GM19438 (cell line): ENCODE data around the gene ZNF563.
A peak's percentile ranks its signal among the peaks of the same experiment; 100 is the strongest.
"Not testable (repeated sequence)": the region's sequence is repeated elsewhere in the genome, so short reads cannot be mapped to it uniquely, and the experiment has no call there.

Experiments
- ATAC-seq: cut with Tn5 transposase; IDR thresholded peaks from one replicate; pipeline ENCODE4 v1.9.1; 2021; ENCODE audit warnings: low read depth; ENCODE audit not compliant: unreplicated experiment

Gene ZNF563

DNA sequence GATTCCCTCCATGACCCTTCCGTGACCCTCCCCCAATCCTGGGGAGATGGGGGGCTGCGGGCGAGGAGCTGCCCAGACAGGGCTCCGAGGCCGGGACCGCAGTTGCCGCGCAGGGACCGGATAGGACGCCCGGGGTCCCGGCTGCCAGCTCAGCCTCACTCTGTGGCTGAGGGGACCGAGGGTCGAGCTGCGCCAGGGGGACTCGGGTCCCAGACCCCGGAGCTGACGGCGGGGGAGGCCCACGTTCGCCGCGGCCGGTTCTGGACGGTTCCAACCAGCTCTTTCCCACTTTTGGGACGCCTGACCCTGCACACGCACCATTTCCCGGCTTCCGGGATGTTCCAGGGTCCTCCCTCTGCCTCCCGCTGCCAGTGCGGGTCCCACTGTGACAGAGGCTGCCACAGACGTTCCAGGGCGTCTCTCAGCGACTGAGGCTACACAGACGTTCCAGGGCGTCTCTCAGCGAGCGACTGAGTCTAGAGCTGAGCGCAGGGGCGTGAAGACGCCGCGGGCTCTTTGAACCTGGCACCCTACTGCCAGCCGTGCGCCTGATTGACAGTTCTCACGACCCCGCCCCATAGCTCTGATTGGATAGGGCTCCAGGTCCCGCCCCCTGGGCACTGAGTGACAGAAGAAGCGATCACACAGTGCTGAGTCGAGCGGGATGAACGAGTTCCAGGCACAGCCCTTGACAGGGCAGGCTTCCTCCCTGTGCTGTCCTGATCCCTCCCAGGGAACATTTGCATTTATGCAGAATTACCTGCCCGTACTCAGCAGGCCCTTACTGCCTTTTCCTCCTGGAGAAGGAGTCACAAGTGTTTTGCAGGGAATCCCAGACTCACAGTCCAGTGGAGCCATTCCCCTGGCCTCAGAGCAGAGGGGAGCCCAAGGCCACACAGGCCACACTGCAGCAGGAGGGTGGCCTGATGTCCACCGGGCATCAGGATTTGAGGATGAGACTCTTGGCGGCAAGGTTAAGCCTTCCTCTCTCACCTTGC, at the start of gene ZNF563:
Gene ZNF563, minus strand, starts transcription at position 472 of the 998 bp plus-strand sequence. Its CDS starts 151 bp downstream, at position 321.
- peak; percentile 90 for ATAC-seq

DNA sequence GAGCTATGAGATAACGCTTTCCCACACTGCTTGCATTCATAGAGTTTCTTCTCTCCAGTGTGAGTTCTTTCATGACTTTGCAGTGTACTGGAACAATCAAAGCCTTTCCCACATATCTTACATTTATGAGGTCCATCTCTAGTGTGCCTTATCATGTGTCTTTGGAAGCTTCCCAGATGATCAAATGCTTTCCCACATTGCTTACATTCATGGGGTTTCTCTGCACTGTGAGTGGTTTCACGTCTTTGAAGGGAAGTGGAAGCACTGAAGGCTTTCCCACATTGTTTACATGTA, 47.0 kb upstream of the ZNF563 start:
- no peak for ATAC-seq

DNA sequence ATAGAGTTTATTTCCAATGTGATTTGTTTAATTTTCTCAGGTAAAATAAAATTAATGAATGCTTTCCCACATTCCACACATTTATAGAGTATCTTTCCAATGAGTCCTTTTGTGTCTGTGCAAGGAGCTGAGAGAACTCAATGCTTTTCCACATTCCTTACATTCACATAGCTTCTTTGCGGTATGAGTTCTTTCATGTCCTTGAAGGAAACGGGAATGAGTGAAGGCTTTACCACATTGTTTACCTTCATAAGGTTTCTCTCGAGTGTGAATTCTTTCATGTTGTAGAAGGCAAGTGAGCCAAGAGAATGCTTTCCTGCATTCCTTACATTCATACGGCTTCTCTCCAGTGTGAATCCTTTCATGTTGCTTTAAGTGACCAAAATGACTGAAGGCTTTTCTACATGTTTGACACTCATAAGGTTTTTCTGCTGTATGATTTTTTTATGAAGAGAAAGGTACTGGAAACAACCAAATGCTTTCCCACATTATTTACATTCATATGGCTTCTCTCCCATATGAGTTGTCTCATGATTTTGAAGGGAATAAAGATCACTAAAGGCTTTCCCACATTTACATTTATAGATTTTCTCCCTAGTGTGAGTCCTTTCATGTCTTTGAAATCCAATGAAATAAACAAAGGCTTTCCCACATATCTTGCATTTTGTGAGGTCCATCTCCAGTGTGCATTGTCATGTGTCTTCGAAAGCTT, 46.5 kb upstream of the ZNF563 start:
- no peak for ATAC-seq

DNA sequence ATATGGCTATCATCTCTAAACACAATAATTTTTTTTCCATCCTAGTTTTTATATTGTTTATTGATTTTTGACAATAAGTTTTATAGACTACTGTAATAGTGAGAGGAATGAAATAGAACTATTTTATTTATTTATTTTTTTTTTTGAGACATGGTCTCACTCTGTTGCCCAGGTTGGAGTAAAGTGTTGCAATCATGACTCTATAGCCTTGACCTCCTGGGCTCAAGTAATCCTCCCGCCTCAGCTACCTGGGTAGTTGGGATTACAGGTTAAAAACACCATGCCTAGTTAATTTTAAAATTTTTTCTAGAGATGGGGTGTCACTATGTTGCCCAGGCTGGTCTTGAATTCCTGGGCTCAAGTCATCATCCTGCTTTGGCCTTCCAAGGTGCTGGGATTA, 40.6 kb upstream of the ZNF563 start:
- ATAC-seq: no peak

DNA sequence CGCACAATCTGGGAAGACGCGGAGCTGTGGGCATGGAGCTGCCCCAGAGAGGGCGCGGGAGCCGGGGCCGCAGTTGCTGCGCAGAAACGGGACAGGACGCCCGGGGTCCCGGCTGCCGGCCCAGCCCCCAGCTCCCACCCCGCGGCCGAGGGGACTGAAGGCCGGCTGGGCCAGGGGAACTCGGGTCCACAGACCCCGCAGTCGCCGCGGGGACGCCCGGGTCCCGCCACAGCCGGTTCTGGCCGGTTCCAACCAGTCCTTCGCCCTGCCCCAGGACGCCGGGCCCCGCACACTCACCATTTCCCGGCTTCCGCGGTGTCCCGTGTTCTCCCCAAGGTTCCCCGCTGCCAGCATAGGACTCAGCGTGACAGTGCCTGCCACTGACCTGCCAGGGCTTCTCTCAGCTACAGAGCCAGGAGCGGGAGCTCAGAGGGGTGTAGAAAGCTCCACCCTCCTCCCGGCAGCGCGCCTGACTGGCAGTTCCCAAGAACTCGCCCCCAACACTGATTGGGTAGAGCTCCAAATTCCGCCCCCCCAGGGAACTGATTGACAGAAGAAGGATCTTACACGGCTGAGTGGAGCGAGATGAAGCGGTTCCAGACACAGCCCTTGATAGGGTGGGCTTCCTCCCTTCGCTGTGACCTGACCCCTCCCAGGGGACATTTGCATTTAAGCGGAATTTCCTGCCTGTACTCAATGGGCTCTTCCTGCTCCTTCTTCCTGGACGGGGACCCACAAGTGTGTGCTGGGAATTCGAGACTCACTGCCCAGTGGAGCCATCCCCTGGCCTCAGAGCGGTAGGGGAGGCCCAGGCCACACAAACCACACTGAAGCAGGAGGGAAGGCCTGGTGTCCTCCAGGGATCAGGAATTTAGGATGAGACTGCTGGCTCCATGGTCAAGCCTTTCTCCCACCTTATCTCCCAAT, 32.1 kb upstream of the ZNF563 start, which contains the start of gene ZNF442:
Gene ZNF442, minus strand, starts transcription at position 448 of the 927 bp plus-strand sequence. CDS start 2,052 bp downstream, outside the sequence.
- ATAC-seq: peak; percentile 91

DNA sequence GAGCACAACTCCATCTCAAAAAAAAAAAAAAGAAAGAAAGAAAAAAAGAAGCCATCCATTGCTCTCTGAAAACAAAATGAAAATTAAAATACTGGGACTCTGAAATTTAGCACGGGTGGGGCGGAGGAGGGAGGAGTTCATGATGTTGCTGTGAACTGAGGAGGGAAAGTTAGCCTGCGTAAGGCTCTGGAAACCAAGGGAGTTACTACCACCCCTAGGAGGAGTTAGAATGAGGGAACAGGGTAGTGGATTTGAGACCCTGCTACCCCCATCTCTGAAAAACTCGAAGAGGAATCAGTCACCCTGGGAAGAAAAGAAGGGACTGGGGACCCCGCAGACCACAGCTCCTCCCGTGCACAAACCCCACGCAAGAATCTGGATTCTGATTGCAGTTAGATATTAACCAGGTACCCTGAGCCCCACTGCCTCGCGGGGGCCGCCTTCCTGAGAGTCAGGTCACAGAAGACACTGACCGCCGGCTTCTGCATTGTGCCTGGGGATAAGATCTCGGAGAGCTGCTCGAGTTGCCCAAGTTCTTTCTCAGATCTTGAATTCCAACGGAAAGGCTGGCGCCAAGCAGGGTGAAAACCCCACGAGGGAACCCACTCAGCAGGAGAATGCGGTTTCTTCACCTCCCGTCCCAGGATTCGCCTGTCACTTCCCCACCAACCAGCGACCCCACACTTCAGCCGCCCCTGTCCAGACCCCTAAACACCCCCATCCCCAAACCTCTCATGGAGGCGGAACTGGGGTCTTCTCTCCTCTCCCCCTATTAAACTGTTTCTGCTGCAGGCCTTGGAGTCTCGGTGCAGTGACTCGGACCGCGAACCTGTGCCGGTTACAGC, 31.2 kb upstream of the ZNF563 start:
- no peak for ATAC-seq

DNA sequence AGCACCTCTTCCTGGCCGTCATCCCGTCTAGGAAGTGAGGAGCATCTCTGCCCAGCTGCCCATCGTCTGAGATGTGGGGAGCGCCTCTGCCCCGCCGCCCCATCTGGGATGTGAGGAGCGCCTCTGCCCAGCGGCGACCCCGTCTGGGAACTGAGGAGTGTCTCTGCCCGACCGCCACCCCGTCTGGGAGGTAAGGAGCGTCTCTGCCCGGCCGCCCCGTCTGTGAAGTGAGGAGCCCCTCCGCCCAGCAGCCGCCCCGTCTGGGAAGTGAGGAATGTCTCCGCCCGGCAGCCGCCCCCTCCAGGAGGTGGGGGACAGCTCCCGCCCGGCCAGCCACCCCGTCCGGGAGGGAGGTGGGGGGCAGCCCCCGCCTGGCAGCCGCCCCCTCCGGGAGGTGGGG, 28.8 kb upstream of the ZNF563 start:
- ATAC-seq: not testable (repeated sequence)

DNA sequence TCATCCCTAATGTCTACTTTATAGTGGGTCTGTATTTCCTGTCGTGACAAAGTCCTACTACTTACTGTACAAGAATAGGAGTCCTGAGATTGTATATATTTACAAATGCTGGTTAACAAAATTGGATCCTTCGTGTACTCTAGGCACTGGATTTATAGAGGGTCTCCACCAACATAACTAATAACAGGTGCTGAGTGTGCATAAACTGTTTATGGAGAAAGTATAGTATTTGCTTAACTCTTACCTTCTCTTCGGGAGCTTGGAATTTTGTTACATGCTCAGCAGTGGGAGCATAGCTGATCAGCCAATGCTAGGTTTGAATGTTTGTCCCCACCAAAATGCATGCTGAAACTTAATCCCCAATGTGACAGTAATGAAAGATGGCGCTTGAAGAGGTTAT, 19.9 kb upstream of the ZNF563 start:
- no peak for ATAC-seq

DNA sequence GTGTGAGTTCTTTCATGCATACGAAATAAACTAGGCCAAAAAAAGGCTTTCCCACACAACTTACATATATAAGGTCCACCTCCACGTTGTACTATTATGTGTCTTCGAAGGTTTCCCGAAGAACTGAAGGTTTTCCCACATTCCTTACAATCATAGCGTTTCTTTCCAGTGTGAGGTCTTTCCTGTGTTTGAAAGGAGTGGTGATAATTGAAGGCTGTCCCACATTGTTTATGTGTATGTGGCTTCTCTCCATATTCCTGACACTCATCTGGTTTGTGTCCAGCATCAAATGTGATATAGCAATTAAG, 17.4 kb upstream of the ZNF563 start:
- no peak for ATAC-seq

DNA sequence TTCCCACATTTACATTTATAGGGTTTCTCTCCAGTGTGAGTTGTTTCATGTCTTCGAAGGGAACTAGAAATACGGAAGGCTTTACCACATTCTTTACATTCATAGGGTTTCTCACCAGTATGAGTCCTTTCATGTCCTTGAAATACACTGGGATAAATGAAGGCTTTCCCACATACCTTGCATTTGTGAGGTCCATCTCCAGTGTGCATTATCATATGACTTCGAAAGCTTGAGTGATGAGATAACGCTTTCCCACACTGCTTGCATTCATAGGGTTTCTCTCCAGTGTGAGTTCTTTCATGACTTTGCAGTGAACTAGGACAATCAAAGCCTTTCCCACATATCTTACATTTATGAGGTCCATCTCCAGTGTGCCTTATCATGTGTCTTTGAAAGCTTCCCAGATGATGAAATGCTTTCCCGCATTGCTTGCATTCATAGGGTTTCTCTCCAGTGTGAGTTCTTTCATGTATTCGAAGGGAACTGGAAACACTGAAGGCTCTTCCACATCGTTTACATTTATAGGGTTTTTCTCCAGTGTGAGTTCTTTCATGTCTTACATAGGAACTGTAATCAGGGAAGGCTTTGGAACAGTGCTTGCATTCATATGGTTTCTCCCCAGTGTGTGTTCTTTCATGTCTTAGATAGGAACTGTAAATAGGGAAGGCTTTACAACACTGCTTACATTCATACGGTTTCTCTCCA, 16.9 kb upstream of the ZNF563 start:
- no peak for ATAC-seq

DNA sequence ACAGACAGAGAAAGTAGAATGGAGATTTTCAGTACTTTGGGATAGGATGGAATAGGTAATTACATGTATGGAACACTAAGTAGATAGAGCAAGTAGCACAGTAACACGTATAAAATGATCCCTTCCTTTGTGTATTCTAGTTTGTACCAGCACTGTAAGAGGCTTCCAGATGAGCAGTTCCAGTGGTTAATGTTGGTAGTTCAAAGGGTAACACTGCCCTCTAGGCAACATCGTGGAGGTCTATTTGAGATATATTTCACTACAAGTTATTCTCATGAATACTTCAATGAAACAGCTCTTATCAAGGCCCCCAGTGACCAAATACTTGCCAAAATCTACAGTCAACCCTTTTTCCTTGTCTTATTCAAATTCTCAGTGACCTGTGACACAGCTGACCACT, 13.5 kb upstream of the ZNF563 start:
- no peak for ATAC-seq

DNA sequence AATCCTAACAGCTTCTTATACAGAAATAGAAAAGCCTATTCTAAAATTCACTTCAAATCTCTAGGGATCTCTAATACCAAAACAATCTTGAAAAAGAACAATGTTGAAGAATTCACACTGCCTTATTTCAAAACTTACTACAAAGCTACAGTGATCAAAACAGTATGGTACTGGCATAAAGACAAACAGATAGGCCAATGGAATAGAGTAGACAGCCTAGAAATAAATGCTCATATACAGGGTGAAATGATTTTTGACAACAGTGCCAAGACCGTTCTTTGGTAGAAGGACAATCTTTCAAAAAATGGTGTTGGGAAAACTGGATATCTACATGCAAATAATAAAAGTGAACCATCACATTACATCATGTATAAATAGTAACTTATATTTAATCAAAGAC, 11.8 kb upstream of the ZNF563 start:
- ATAC-seq: no peak

DNA sequence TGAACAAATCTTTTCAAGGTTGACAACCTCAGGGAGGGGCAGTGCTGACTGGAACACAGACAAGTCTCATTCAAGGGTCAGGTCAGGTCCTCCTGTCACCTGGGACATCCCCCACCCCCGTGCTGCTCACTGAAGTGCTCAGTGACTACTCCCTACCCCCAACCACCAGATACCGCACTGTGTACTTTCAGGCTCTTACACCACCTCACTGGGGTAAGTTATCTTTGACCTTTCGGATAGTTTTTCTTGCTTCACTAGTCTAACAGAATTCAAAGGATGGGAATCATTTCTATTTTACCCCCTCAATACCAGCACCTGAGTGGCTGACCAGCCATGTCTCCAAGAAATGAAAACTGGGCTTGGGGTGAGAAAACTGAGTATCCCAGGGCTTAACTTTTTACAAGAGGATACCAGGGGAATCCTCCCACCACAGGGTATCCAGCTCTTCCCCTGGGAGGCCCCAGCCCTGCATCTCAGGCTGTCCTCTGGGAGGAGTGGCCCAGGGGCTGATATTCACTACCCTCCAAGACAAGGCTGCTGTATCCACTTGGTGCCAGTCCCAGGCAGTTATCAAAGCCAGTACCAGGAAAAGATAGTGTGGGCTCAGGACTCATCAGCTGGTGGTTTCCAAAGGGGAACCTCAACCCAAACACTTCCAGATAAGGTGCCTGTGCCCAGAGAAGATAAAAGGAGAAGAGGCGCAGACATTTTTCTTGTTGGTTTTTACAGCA, 2.1 kb downstream of the ZNF563 start:
- no peak for ATAC-seq

DNA sequence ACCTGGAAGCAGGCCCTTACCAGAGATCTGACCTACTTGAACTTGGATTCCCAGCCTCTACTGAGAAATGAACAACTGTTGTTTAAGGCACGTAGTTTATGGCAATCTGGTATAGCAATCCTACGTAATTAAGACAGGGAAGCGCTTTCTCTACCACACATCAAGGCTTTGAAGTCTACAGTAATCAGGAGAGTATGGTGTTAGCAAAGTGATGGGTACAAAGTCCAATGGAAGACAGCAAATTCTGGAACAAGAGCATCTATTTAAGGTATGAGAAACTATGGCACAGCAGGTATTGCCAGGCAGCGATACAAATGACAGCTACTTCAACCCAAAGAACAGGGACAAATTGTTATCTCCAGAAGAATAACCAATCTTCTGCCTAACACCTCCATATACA, 3.1 kb downstream of the ZNF563 start:
- ATAC-seq: no peak

DNA sequence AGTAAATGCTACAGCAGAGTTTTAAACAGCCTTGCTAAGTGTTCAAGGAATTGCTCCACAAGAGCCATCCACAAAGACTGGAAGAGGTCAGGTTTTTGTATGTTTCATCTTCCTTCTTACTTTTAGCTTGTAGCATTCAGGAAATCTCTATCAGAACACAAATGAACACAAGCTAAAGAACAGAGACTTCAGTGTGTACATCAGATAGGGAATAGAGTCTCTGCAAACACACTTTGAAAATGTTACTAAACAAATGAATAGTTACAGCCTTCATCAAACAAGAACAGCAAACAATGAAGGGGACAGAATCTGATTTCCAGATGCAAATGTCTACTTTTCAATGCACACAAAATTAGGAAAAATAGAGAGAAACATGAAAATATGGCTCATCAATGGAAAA, 7.7 kb downstream of the ZNF563 start:
- no peak for ATAC-seq

DNA sequence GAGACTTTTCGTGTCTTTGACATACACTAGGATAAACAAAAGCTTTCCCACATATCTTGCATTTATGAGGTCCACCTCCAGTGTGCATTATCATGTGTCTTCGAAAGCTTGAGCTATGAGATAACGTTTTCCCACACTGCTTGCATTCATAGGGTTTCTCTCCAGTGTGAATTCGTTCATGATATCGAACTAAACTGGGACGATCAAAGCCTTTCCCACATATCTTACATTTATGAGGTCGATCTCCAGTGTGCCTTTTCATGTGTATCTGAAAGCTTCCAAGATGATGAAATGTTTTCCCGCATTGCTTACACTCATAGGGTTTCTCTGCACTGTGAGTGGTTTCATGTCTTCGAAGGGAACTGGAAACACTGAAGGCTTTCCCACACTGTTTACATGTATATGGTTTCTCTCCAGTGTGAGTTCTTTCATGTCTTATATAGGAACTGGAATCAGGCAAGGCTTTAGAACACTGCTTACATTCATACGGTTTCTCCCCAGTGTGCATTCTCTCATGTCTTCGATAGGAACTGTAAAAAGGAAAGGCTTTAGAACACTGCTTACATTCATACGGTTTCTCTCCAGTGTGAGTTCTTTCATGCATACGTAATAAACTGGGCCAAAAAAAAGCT, 14.5 kb downstream of the ZNF563 start:
- ATAC-seq: no peak

DNA sequence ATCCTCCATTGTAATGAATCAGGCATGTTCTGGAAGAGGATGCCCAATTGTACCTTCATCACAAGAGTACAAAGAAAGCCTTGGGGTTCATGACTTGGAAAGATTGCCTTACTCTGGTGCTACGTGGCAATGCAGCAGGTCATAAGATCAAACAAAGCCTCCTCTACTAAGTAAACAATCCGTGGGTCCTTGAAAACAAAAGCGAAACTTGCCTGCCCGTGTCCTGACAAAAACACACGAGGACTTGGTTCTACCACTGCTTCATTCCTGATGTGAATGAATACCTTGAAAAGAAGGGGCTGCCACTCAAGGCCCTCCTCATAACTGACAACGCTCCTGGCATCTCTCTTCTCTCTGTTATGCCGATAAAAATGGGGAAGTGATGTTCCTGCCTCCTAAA, 18.9 kb downstream of the ZNF563 start:
- ATAC-seq: no peak

DNA sequence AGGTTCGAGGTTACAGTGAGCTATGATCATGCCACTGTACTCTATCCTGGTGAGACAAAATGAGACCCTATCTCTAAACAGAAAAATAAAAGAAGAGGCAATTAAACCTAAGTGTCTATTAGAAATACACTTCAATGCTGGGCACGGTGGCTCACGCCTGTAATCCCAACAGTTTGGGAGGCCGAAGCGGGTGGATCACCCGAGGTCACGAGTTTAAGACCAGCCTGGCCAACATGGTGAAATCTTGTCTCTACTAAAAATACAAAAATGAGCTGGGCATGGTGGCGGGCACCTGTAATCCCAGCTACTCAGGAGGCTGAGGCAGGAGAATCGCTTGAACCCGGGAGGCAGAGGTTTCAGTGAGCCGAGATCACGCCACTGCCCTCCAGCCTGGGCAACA, 24.5 kb downstream of the ZNF563 start:
- not testable (repeated sequence) for ATAC-seq
